NCI-H526 (cell line): ENCODE measurements around the gene GPC6.
A peak's percentile ranks its signal among the peaks of the same experiment; 100 is the strongest.

ENCODE experiments used
- DNase-seq, 2 experiments: peaks; one replicate each; lab custom pipeline; 2025; lab: John Stamatoyannopoulos, UW

The GPC6 gene

DNA sequence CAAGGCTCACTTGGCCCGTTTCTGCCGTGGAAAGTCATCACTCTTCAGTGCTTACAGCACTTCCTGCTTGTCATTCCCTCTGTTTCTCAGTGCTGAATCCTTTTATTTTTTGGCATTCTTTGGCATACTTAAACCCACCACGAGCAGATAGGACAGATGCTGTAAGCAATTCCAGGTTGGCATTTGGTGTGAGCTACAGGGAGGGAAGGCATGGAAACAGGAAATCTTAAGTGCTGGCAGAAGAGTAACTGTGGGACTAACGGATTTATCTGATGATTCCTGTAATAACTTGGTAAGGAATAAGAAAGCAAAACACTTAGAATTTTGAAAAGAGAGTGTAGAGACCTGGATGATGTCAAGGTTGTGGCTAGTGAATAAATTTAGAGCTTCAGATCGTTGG, 273.4 kb downstream of the GPC6 start:
- no peak for DNase-seq

DNA sequence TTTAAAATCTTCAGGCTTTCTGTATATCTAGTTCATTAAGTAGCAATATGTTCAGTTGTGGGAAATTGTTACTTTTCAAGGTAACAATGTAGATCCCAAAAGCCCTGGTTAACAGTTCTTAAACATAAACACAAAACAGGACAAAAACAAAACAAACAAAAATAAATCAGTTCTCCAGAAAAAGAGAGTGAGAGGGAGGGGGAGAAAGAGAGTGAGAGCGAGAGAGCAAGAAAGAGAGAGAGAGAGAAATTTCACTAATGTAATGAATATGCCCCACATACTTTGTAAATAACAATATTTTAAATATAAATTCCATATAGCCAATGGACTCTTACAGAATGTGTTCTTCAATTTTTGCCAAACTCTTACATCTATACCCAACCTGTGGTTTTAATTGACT, 275.5 kb downstream of the GPC6 start:
- DNase-seq: no peak

DNA sequence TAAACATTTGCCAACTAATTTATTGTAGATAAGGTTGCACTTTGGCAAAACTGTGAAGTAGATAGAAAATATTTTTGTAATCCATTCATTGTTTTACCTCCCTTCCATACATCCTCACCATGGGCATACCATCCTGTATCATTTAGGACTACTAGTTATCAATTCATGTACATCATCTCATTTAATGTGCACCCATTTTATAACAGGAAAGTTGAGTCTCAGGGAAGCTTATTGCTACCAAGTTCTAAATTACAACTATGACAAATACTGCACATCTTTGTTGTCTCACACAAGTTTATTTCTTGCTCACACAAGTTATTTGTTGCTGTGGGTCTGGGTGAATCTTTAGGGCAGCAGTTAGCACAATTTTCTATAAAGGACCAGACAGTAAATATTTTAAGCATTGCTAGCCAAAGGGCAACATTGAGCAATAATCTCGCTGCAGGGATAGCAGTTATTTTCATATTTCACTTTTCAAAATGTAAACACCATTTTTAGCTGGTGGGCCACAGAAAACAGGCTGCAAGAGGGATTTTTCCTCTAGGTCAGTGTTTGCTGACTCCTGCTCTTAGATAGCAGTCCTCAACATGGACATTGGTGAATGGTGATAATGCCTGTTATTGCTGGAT, 276.5 kb downstream of the GPC6 start:
- no peak for DNase-seq

DNA sequence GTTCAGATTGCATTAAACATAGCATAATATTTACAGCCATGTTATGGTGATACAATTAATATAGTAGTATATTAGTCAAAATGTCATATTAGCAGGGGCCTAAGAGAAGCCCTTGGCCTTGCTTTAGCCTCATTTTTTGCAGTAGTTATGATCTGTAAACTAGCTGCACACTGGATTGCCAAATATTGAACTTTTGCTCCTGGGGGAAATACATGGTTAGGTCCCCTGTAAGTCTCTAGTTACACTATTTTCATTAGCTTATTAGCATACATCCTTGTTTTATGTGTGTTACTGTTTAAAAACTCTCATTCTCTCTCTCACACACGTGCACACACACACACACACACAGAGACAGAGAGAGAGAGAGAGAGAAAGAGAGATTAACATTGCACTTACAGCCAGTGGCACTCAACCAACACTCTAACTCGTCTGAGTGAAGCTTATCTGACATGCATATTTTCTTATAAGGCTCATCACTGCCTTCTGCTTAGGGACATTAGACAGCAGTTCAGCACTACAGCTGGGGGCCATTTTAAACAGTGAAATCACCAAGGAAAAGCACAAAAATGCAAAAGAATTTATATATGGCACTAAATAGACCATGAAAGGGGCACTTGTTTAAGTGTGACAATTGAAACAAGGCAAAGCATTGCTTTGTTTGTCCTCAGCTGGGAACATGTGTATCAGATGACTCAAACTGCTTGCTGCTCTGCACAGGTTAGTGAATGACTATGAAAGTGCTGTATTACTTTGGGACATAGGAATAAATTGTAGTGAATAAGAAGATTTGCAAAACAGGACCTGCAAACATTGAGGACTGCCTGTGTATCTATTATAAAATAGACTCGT, 278.7 kb downstream of the GPC6 start:
- no peak for DNase-seq

DNA sequence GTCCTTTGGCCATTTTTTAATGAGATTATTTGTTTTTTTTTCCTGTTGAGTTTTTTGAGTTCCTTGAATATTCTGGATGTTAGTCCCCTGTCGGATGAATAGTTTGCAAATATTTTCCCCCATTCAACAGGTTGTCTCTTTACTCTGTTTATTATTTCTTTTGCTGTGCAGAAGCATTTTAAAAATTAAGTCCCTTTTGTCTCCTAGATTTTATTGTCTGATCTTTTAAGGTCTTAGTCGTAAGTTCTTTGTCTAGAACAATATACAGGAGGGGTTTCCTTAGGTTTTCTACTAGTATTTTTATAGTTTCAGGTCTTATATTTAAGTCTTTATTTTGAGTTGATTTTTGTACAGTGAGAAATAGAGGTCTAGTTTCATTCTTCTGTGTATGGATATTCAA, 284.4 kb downstream of the GPC6 start:
- no peak for DNase-seq

DNA sequence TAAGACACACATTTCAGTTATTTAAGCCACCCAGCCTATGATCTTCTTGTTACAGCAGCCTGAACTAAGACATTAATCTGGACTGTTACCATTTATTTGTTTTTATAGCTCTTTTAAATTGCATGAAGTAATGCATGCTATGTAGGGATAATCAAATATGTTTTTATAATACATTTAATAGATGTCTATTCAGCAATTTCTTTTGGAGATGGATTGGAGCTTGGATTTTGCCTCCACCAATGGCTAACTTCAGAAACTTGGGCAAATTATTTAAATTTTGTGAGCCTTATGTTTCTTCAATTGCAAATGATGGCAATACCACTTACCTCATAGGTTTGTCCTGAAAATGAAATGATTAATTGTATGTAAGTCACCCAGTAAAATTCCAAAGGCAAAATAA, 288.7 kb downstream of the GPC6 start:
- no peak for DNase-seq

DNA sequence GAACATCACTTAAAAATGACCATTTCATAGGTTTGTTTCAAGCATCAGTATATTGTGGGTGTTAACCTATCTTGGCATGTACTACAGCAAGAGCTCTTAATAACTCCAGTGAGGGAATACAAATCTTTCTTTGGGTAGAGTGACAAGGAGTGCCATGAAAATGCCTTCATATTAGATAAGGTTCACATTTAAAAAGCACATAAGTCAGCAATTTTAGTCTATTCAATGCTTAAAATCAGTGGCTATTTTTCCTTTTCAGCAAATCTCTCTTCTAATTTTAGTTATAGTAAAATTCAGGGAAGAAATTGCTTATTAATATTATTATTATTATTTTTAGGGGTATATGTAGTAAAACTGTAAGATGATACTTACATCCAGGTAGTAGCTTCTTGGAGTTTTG, 291.1 kb downstream of the GPC6 start:
- DNase-seq: no peak

DNA sequence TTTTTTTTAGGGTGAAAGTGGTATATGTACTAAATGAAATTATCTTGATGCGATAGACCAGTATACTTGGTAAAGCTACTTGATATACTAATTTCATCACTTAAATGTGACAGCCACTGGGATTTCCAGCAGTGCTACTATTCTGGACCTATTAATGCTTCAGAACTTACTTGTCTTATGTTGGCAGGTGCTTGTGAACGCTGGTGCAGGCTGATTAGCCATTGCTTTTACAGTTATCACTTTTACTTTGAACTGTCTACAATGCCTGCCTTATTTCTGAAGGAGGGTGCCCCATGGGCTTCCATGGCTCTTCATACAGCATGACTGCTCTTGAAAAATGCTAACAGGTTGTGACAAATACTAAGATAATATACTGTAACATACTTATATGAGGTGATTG, 294.7 kb downstream of the GPC6 start:
- peak in 1 of 2 experiments; percentile 42 for DNase-seq

DNA sequence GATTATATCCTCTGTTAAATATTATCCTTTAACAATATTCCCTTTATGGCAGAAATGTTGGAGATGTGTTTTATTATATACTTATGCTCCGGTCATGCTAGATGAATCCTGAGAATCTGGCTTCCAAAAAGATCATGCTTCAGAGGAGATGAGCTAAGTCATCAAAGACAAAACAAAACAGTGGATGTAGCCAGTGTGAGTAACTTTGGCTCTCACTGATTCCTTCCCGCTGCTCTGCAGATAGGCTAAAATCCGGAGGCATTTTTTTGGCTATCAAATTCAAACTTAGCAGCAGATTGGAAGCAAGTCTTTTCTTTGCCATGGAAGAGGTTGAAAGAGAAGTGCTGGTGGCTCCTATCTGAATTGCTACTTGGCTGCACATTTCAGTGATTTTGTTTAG, 295.9 kb downstream of the GPC6 start:
- peak; percentile 44 to 75 for DNase-seq

DNA sequence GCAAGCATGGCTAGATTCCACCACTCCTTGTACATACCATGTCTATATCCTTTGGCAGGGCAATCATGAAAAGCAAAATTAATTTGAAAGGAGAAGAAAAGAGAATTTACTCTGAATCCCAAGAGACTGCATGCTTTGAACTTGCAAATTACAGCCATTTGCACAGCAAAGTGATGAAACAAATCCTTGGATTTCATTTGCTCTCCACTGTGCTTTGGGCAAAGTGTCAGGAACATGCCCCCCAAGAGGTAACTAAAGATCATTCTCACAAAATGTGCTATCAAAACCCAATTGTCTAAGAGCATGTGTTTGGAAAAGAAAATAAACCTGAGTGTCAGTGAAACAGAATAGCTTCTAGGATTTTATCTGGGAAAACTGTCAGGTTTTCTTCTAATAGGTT, 298.5 kb downstream of the GPC6 start:
- no peak for DNase-seq

DNA sequence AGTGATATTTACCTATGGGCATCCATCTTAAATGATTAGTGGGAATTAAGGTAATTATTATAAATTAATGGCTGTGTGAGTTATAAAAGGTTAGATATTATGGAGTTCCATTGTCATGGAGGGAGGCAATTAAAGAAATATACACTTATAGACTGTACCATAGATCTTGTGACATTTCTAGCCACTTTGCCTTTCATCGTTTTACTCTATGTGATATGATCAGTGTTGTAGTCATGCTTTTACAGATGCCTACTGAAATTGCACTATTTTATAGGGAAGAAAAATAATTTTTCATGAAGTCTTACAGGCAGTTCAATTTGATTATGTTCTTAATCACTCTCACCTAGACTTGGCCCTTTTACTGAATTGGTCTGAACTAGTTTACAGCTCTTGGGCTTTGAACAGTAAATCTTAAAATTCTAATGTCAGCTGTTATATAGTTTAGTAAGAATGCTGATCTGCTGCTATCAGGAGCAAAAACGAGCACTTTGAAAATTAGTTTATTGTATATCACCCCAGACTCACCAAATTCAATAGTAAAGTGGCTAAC, 301.2 kb downstream of the GPC6 start:
- no peak for DNase-seq

DNA sequence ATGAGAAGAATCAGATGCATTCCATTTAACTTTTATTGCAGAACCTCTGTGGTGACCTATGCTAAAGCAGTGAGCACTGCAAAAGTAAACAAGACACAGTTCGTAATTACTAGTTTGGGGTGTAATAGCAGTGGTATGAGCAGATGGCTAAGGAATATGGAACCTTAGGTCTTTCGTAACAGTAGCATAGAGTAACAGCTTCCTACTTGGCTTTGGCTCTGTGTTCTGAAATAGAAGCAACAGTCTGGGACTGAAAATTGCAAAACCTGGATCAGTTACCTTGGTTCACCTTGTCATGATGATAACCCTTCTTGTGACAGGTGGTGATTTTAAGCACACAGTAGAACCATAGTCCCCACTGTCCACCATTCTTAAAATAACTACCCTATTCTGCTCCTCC, 303.4 kb downstream of the GPC6 start:
- no peak for DNase-seq

DNA sequence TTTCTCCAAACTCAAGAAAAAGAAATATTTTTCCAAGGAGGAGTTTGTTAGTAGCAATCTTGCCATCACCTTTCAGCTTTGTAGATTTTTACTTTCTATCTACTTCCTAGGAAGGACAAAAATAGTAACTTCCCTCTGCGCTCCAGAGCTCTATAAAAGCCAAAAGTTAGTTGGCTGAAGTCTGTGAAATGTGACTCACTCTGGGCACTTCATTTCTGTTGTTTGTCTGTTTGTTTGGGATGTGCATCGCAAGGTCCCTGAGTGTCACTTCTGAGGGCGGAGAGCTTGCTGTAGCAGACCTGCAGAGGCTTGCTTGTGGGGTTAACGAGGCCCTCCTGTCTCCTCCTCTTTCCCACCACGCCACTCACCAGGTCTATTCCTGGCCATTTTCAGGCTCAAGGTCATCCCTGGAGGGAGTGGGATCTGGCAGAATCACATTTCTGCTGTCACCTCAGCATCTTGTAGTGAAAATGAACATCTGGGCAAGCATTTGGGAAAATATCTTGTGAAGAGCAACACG, 307.6 kb downstream of the GPC6 start:
- DNase-seq: no peak

DNA sequence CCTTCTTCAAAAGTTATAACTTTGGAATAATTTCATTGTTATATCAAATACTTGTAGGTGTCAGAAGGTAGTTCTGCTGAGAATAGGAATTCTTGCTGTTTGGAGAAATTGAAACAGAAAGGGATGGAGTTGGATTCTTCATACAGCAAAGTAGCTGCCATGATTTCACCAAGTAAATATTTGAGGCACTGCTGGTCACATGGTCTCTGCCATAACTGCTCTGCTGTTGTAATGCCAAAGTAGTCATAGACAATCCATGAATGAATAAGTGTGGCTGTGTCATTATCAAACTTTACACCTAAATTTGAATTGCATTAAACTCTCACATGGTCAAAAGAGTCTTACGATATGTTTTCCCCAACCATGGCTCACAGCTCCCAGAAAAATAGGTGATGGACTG, 308.6 kb downstream of the GPC6 start:
- DNase-seq: no peak

DNA sequence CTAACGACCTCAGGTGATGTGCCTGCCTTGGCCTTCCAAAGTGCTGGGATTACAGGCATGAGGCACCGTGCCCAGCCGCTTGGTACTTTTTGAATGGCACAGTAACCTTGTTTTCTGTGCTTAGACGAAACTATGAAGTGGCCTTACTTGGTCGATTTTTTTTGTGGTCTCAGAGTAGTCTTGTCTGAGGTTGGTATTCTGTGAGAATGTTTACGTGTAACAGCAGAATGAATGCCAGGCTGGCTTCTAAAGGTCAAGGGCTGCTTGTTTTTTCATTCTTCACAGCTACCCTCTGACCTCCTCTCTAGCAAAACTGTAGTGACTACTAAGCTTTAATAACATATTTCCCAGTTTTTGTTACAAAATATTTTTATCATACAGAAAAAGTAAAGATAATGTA, 313.3 kb downstream of the GPC6 start:
- DNase-seq: no peak

DNA sequence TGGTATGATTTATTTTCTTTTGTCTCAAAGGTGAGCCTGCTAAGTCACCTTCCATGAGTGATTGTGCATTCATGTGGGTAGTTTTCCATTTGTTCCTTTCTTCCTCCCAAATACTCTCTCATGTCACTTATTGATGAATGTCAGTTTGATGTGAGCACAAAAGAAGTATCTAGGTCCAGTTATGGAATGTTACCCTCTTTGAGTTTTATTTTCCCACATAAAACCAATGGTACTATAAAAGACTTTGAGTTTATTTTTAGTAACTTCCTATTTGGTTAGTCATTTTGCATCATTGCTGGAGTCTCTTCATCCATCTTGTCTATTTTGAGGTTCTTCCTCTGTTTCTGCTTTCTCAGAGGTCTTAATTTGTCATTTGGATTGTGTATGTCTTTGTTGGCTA, 321.3 kb downstream of the GPC6 start:
- no peak for DNase-seq

DNA sequence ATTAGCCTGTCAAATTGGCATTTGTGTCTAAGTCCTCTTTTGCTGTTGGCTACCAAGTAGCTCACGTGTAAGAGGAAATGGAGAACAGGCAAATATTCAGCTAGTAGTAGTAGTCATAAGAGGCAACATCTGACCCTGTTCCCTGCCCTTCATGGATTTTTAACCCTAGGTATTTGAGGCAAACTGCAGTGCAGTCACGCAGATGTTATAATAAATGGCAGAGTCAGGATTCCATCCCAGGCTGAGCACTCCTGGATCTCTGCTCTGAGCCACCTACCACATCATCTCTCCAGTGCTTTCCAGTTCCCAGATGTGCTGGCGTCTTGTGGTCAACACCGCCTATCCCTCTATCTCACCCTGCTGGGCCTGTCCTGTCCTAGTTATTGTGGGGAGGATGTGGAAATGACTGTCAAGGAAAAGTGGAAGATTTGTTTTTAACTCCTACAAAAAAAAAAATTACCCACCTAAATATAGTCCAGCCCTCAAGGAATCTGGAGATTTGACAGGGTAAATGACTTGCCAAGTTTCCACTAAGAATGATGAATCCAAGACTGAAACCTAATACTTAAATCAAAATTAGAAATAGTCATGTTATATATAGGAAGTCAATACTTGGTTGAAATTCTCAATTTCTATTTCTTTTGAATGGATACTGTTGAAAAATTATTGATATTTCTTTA, 322.9 kb downstream of the GPC6 start:
- no peak for DNase-seq

DNA sequence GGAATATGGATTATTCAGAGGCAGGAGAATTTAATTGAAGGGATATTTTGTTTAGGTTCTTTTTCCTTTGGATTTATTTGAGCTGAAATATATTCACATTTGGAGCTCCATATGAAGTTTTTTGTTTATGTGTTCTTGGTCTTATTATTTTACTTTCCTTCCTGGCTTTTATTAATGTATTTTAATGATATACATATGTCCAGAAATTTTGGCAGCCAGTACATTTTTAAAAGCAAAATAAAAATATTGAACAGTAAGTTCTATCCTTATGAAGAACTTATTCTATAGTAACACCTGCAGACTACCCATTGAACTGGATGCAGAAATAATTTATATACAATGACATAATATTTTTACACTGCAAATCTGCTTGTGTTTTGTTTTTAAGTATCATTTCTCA, 323.6 kb downstream of the GPC6 start:
- DNase-seq: no peak

DNA sequence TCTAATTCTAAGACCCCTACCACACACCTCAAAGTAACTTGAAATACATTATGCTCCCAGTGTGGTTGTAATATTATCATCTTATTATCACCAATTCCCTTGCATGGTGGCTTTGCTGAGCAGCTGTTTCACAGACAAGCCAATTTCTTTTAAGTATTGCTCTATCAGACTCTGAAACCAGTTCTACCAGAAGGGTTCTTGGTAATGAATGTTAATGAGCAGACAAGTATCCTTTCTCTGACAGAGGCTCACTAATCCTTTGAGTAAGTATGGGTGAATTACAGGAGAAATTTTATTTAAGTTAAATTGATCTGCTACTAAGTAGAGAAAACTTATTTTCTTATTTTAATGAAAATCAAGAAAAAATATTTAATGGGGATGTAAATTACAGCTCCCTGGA, 326.0 kb downstream of the GPC6 start:
- DNase-seq: peak; percentile 54 to 64

DNA sequence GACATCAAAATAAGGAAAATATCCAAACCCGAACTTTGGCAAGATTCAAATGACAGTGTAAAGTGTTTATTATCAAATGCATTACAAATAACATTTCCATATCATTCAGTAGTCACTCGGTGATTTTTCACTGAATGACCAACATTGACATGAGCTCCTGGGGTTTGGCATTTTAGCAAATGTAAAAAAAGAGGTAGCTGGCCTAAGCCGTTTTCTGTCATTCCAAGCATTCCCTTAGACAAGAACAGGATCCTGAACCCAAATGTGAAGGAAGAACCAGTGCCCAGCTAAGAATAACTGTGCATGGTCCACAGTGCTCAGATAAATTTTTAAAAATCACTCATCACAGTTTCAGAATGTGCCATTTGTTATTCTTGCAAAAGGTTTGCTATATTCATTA, 327.9 kb downstream of the GPC6 start:
- no peak for DNase-seq

DNA sequence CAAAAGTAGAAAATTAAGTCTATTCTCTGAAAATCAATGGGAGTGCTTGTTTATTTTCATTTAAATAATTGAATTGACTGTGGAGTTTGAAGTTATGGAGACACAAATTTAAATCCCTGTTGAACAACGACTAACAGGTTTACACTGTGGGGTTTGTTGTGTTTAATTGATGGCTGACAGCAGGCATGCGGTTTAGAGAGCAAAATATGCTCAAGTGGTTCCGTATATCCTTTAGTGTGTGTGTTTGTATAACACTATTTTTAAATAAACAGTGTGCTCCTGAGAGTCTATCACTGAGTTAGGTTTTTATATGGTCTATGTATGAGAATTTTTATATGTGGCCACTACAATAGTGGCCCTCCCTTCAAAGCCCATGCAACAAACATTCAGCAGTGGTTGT, 332.0 kb downstream of the GPC6 start:
- no peak for DNase-seq

DNA sequence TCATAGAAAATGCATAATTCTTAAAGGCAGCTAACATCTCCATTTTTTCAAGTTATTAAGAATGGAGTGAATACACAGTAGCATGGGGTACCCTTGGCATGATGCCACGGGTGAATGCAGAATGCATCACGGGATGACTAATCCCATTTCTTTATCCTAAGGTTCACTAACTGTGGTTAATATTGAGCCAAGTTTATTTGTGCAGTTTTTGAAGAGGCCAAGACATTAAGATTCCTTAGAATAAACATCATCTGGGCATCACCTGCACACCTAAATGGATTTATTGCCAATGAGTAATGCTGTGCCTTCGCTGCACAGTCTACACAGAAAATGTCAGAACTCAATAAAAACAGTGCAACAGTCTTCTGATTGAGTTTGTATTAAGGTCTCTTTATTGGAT, 333.1 kb downstream of the GPC6 start:
- DNase-seq: no peak
